GM23338 (cell line): ENCODE data around the gene METTL24. TPM values are rescaled to one million over a fixed set of nuclear protein-coding genes. Genes with fewer than 3 reads are reported as not detected.
"Not testable (repeated sequence)": the region's sequence is repeated elsewhere in the genome, so short reads cannot be mapped to it uniquely, and the experiment has no call there.

ENCODE experiments used
- ATAC-seq: fragments of 200-7000 bp; cut with Tn5 transposase; 3 replicates; pipeline ENCODE4 v1.9.1; 2020
- DNase-seq: peaks from one replicate; pipeline ENCODE4 v3.0.0-alpha.2; 2015; ENCODE audit warnings: low spot score
- H2AFZ ChIP-seq: fragments of 200-600 bp; sonication (generic); 2 replicates; pipeline ENCODE4 v1.8.0; 2016; ENCODE audit warnings: antibody characterized with exemption, mild to moderate bottlenecking, moderate library complexity
- H3F3A ChIP-seq: fragments of 200-600 bp; sonication (generic); replicated peaks from 2 replicates; pipeline ENCODE4 v1.8.0; 2017; ENCODE audit warnings: antibody characterized with exemption, mixed run types, low read depth
- H3K27ac ChIP-seq: fragments of 200-600 bp; sonication (generic); 2 replicates; pipeline ENCODE4 v1.6.1; 2016; ENCODE audit warnings: low read depth
- H3K27me3 ChIP-seq: fragments of 200-600 bp; sonication (generic); 2 replicates; pipeline ENCODE4 v1.8.0; 2016; ENCODE audit warnings: mild to moderate bottlenecking, mixed run types, moderate library complexity; ENCODE audit not compliant: insufficient read depth
- H3K36me3 ChIP-seq: fragments of 200-600 bp; sonication (generic); 2 replicates; pipeline ENCODE4 v1.8.0; 2016; ENCODE audit warnings: mild to moderate bottlenecking; ENCODE audit not compliant: insufficient read depth
- H3K4me1 ChIP-seq: fragments of 200-600 bp; sonication (generic); 2 replicates; pipeline ENCODE4 v1.8.0; 2016; ENCODE audit warnings: mild to moderate bottlenecking, moderate library complexity; ENCODE audit not compliant: insufficient read depth
- H3K4me2 ChIP-seq: fragments of 200-600 bp; sonication (generic); 2 replicates; pipeline ENCODE4 v1.7.1; 2017; ENCODE audit warnings: mixed run types
- H3K4me3 ChIP-seq: fragments of 200-600 bp; sonication (generic); 2 replicates; pipeline ENCODE4 v1.6.1; 2016; ENCODE audit warnings: mixed run types
- H3K79me2 ChIP-seq: fragments of 200-600 bp; sonication (generic); replicated peaks from 2 replicates; pipeline ENCODE4 v1.8.0; 2017; ENCODE audit warnings: mild to moderate bottlenecking; ENCODE audit not compliant: insufficient read depth
- H3K9me2 ChIP-seq: fragments of 200-600 bp; sonication (generic); 2 replicates; pipeline ENCODE4 v1.8.0; 2017; ENCODE audit not compliant: insufficient read depth
- H4K20me1 ChIP-seq: fragments of 200-600 bp; sonication (generic); replicated peaks from 2 replicates; pipeline ENCODE4 v1.8.0; 2017; ENCODE audit warnings: mild to moderate bottlenecking; ENCODE audit not compliant: insufficient read depth
- H3K27ac Mint-ChIP-seq: 2 replicates; pipeline ENCODE4 v1.8.0; 2020; ENCODE audit warnings: inconsistent platforms, mild to moderate bottlenecking, moderate library complexity, mixed read lengths
- H3K27me3 Mint-ChIP-seq: 3 replicates; pipeline ENCODE4 v1.8.0; 2022; ENCODE audit warnings: low read depth, mild to moderate bottlenecking, moderate library complexity, mixed read lengths, inconsistent platforms; ENCODE audit not compliant: insufficient read depth, poor library complexity
- H3K36me3 Mint-ChIP-seq: 3 replicates; pipeline ENCODE4 v1.8.0; 2021; ENCODE audit warnings: low read depth, mild to moderate bottlenecking, inconsistent platforms, moderate library complexity, mixed read lengths
- H3K4me1 Mint-ChIP-seq: 3 replicates; pipeline ENCODE4 v1.8.0; 2020; ENCODE audit warnings: mild to moderate bottlenecking, inconsistent platforms, mixed read lengths
- H3K4me3 Mint-ChIP-seq: 3 replicates; pipeline ENCODE4 v1.8.0; 2021; ENCODE audit warnings: moderate library complexity, mild to moderate bottlenecking, inconsistent platforms, mixed read lengths
- H3K9me3 Mint-ChIP-seq: 3 replicates; pipeline ENCODE4 v1.8.0; 2020; ENCODE audit warnings: moderate library complexity, mild to moderate bottlenecking, inconsistent platforms, mixed read lengths
- CREB1 ChIP-seq: fragments of 250-450 bp; sonication (Bioruptor Pico); IDR thresholded peaks from 2 replicates; pipeline ENCODE4 v1.5.0; 2020; ENCODE audit warnings: low read depth, mild to moderate bottlenecking, moderate library complexity
- EZH2 ChIP-seq: fragments of 200-600 bp; sonication (generic); IDR thresholded peaks from one replicate; pipeline ENCODE4 v1.8.0; 2017; ENCODE audit warnings: antibody characterized with exemption, mild to moderate bottlenecking, low read depth; ENCODE audit not compliant: unreplicated experiment
- EZH2phosphoT487 ChIP-seq: fragments of 200-600 bp; sonication (generic); IDR thresholded peaks from one replicate; pipeline ENCODE4 v1.8.1; 2018; ENCODE audit warnings: antibody characterized with exemption; ENCODE audit not compliant: unreplicated experiment
- JUNB ChIP-seq: IDR thresholded peaks from one replicate; pipeline ENCODE4 v1.6.1; 2016; ENCODE audit warnings: antibody characterized with exemption; ENCODE audit not compliant: unreplicated experiment
- NANOG ChIP-seq: IDR thresholded peaks from 2 replicates; pipeline ENCODE4 v1.6.1; 2016; ENCODE audit warnings: antibody characterized with exemption, borderline replicate concordance
- POLR2AphosphoS5 ChIP-seq: IDR thresholded peaks from 2 replicates; pipeline ENCODE4 v1.6.1; 2016; ENCODE audit warnings: antibody characterized with exemption, low read depth
- STAT1 ChIP-seq: IDR thresholded peaks from one replicate; pipeline ENCODE4 v1.6.1; 2016; ENCODE audit warnings: antibody characterized with exemption; ENCODE audit not compliant: unreplicated experiment
- ZNF114 ChIP-seq: fragments of 250-450 bp; sonication (Bioruptor Pico); IDR thresholded peaks from 2 replicates; pipeline ENCODE4 v1.5.0; 2020; ENCODE audit warnings: mild to moderate bottlenecking, moderate library complexity
- ZNF331 ChIP-seq: fragments of 250-450 bp; sonication (Bioruptor Pico); IDR thresholded peaks from 2 replicates; pipeline ENCODE4 v1.5.0; 2020; ENCODE audit warnings: low read depth, mild to moderate bottlenecking, moderate library complexity
- polyA plus RNA-seq: library from polyadenylated mRNA; unstranded; fragments of >200 nt; fragmentation: Nextera tagmentation; extraction: Ambion mirVana; gene quantifications from 2 replicates; pipeline ENCODE4 v1.2.1, GENCODE V29; 2016
- total RNA-seq: library from RNA; depleted of rRNA; stranded (reverse); fragments of >200 nt; shearing (Covaris generic); gene quantifications from 2 replicates; pipeline ENCODE4 v1.2.3, GENCODE V29; 2014
- TF ChIP-seq, protein P1 (sequence below): IDR thresholded peaks from one replicate; pipeline ENCODE4 v1.6.1; 2018; ENCODE audit warnings: antibody characterized with exemption; ENCODE audit not compliant: unreplicated experiment
- TF ChIP-seq, protein P2 (sequence below): IDR thresholded peaks from 2 replicates; pipeline ENCODE4 v1.6.1; 2016; ENCODE audit warnings: antibody characterized with exemption
- TF ChIP-seq, protein P3 (sequence below), 2 experiments: fragments of 200-600 bp in 1 of 2; sonication (generic) in 1 of 2; conservative IDR thresholded peaks; 2 replicates each; pipeline versions ENCODE4 v1.5.1 to v1.6.1; 2016 to 2017; ENCODE audit warnings: antibody characterized with exemption in 2 of 2, low read depth in 2 of 2, mild to moderate bottlenecking in 2 of 2, moderate library complexity in 1 of 2

Gene METTL24
- total and polyA plus RNA-seq, 2 experiments from 2014 or later, result 0.35 TPM; not detected in 1

DNA sequence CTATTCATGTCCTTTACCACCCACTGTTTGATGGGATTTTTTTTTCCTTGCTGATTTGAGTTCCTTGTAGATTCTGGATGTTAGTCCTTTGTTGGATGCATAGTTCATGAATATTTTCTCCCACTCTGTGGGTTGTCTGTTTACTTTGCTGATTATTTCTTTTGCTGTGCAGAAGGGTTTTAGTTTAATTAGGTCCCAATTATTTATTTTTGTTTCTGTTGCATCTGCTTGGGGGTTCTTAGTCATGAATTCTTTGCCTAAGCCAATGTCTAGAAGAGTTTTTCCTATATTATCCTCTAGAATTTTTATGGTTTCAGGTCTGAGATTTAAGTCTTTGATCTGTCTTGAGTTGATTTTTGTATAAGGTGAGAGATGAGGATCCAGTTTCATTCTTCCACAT lies 85.4 kb downstream of the METTL24 start:
- H3K27ac ChIP-seq, H3K4me3 Mint-ChIP-seq, H4K20me1 ChIP-seq, H3K27me3 ChIP-seq, H3F3A ChIP-seq, H2AFZ ChIP-seq, H3K27me3 Mint-ChIP-seq, DNase-seq, H3K27ac Mint-ChIP-seq, ATAC-seq, H3K4me3 ChIP-seq, H3K4me2 ChIP-seq, H3K9me2 ChIP-seq, H3K79me2 ChIP-seq, H3K9me3 Mint-ChIP-seq, H3K36me3 Mint-ChIP-seq, H3K36me3 ChIP-seq: not testable (repeated sequence)
- H3K4me1 Mint-ChIP-seq, result peaks cover 34% of the 10 kb centered on the region
- peaks cover 14% of the 10 kb centered on the region for H3K4me1 ChIP-seq

DNA sequence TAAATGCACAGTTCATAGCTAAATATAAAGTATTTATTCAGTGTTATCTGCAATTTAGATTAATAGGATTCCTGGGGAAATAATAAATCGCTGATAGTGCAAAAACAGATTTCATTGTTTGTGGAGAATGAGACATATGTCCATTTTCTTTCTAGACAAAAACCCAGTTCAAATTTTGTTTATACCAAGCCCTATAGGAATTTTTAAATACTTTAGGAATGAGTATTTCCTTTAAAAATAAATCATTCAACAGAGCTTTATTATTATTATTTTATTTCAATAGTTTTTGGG lies 86.5 kb downstream of the METTL24 start:
- no peak for ATAC-seq
- TF ChIP-seq NANOG (no peak), ZNF114 (CRISPR knock-in tag) (no peak), JUNB (no peak), CREB1 (CRISPR knock-in tag) (no peak), EZH2 (no peak), EZH2phosphoT487 (no peak), POLR2AphosphoS5 (no peak), ZNF331 (CRISPR knock-in tag) (no peak), STAT1 (no peak)
- TF ChIP-seq, protein P1, sequence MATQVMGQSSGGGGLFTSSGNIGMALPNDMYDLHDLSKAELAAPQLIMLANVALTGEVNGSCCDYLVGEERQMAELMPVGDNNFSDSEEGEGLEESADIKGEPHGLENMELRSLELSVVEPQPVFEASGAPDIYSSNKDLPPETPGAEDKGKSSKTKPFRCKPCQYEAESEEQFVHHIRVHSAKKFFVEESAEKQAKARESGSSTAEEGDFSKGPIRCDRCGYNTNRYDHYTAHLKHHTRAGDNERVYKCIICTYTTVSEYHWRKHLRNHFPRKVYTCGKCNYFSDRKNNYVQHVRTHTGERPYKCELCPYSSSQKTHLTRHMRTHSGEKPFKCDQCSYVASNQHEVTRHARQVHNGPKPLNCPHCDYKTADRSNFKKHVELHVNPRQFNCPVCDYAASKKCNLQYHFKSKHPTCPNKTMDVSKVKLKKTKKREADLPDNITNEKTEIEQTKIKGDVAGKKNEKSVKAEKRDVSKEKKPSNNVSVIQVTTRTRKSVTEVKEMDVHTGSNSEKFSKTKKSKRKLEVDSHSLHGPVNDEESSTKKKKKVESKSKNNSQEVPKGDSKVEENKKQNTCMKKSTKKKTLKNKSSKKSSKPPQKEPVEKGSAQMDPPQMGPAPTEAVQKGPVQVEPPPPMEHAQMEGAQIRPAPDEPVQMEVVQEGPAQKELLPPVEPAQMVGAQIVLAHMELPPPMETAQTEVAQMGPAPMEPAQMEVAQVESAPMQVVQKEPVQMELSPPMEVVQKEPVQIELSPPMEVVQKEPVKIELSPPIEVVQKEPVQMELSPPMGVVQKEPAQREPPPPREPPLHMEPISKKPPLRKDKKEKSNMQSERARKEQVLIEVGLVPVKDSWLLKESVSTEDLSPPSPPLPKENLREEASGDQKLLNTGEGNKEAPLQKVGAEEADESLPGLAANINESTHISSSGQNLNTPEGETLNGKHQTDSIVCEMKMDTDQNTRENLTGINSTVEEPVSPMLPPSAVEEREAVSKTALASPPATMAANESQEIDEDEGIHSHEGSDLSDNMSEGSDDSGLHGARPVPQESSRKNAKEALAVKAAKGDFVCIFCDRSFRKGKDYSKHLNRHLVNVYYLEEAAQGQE, result no peak
- TF ChIP-seq, protein P2, sequence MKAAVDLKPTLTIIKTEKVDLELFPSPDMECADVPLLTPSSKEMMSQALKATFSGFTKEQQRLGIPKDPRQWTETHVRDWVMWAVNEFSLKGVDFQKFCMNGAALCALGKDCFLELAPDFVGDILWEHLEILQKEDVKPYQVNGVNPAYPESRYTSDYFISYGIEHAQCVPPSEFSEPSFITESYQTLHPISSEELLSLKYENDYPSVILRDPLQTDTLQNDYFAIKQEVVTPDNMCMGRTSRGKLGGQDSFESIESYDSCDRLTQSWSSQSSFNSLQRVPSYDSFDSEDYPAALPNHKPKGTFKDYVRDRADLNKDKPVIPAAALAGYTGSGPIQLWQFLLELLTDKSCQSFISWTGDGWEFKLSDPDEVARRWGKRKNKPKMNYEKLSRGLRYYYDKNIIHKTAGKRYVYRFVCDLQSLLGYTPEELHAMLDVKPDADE, result no peak
- TF ChIP-seq, protein P3, sequence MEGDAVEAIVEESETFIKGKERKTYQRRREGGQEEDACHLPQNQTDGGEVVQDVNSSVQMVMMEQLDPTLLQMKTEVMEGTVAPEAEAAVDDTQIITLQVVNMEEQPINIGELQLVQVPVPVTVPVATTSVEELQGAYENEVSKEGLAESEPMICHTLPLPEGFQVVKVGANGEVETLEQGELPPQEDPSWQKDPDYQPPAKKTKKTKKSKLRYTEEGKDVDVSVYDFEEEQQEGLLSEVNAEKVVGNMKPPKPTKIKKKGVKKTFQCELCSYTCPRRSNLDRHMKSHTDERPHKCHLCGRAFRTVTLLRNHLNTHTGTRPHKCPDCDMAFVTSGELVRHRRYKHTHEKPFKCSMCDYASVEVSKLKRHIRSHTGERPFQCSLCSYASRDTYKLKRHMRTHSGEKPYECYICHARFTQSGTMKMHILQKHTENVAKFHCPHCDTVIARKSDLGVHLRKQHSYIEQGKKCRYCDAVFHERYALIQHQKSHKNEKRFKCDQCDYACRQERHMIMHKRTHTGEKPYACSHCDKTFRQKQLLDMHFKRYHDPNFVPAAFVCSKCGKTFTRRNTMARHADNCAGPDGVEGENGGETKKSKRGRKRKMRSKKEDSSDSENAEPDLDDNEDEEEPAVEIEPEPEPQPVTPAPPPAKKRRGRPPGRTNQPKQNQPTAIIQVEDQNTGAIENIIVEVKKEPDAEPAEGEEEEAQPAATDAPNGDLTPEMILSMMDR (conservative IDR thresholded peaks at IDR 0.05; ENCODE audit: low read depth in 2 of 2), result no peak

More for the DNA sequence above, 86.5 kb downstream of the METTL24 start:
- no peaks in the 10 kb centered on the region for H3K27me3 ChIP-seq
- peaks cover 2% of the 10 kb centered on the region for H3K27me3 Mint-ChIP-seq
- peaks cover 34% of the 10 kb centered on the region for H3K4me1 Mint-ChIP-seq
- H3K4me3 ChIP-seq, result no peak overlapping the region
- H3K27ac Mint-ChIP-seq, result no peak overlapping the region
- no peak for DNase-seq
- no peak overlapping the region for H3K4me2 ChIP-seq
- no peaks in the 10 kb centered on the region; the same call in 1 of the 2 replicates for H3K9me2 ChIP-seq
- no peaks in the 10 kb centered on the region; the same call in 2 of the 3 replicates for H3K36me3 Mint-ChIP-seq
- no peaks in the 10 kb centered on the region; the same call in 2 of the 3 replicates for H3K9me3 Mint-ChIP-seq
- no peaks in the 10 kb centered on the region for H3K36me3 ChIP-seq
- no peak overlapping the region for H3K4me3 Mint-ChIP-seq
- no peaks in the 10 kb centered on the region for H3F3A ChIP-seq
- no peaks in the 10 kb centered on the region for H3K79me2 ChIP-seq
- peaks cover 13% of the 10 kb centered on the region for H3K4me1 ChIP-seq
- H4K20me1 ChIP-seq, result no peaks in the 10 kb centered on the region
- H3K27ac ChIP-seq, result no peak overlapping the region
- H2AFZ ChIP-seq, result no peak overlapping the region
